Loucy (cell line): ENCODE results near the gene SAXO1.

Experiments used
- H2AFZ ChIP-seq: fragments of 200-600 bp; sonication (generic); 2 replicates; pipeline ENCODE4 v1.6.0; 2016; ENCODE audit warnings: antibody characterized with exemption, mild to moderate bottlenecking, low read length, moderate library complexity
- H3F3A ChIP-seq: fragments of 200-600 bp; 2 replicates; pipeline ENCODE4 v1.6.0; 2016; ENCODE audit warnings: antibody characterized with exemption, low read depth, mild to moderate bottlenecking
- H3K27me3 ChIP-seq: fragments of 200-600 bp; sonication (generic); 2 replicates; pipeline ENCODE4 v1.6.1; 2014; ENCODE audit warnings: low read length, mild to moderate bottlenecking; ENCODE audit not compliant: insufficient read depth, poor library complexity, severe bottlenecking
- H3K36me3 ChIP-seq: fragments of 200-600 bp; sonication (generic); 2 replicates; pipeline ENCODE4 v1.6.1; 2016; ENCODE audit warnings: low read length; ENCODE audit not compliant: insufficient read depth
- H3K4me1 ChIP-seq: fragments of 200-600 bp; sonication (generic); 2 replicates; pipeline ENCODE4 v1.5.1; 2014; ENCODE audit warnings: low read length, mild to moderate bottlenecking; ENCODE audit not compliant: insufficient read depth, poor library complexity, severe bottlenecking
- H3K4me2 ChIP-seq: fragments of 200-600 bp; sonication (generic); 2 replicates; pipeline ENCODE4 v1.6.0; 2014; ENCODE audit warnings: antibody characterized with exemption, low read length, low read depth, mild to moderate bottlenecking; ENCODE audit not compliant: poor library complexity, severe bottlenecking
- H3K4me3 ChIP-seq: fragments of 200-600 bp; sonication (generic); 2 replicates; pipeline ENCODE4 v1.5.1; 2014; ENCODE audit warnings: low read length, mild to moderate bottlenecking, mixed read lengths; ENCODE audit not compliant: poor library complexity, severe bottlenecking
- H3K79me2 ChIP-seq: fragments of 200-600 bp; sonication (generic); 2 replicates; pipeline ENCODE4 v1.6.1; 2014; ENCODE audit warnings: low read length; ENCODE audit not compliant: insufficient read depth
- H3K9ac ChIP-seq: fragments of 200-600 bp; sonication (generic); 2 replicates; pipeline ENCODE4 v1.6.0; 2014; ENCODE audit warnings: mild to moderate bottlenecking, low read depth, low read length, moderate library complexity; ENCODE audit not compliant: poor library complexity, severe bottlenecking
- H3K9me2 ChIP-seq: fragments of 200-600 bp; sonication (generic); replicated peaks from 2 replicates; pipeline ENCODE4 v1.6.1; 2016; ENCODE audit warnings: low read depth, low read length, mixed read lengths
- H3K9me3 ChIP-seq: fragments of 200-600 bp; sonication (generic); 2 replicates; pipeline ENCODE4 v1.6.1; 2014; ENCODE audit warnings: mild to moderate bottlenecking, antibody characterized with exemption, low read length, low read depth; ENCODE audit not compliant: insufficient read depth
- H4K20me1 ChIP-seq: fragments of 200-600 bp; sonication (generic); 2 replicates; pipeline ENCODE4 v1.6.0; 2014; ENCODE audit warnings: antibody characterized with exemption, low read length, mild to moderate bottlenecking; ENCODE audit not compliant: insufficient read depth, poor library complexity, severe bottlenecking
- CTCF ChIP-seq: fragments of 200-600 bp; sonication (generic); conservative IDR thresholded peaks from 2 replicates; pipeline ENCODE4 v1.5.1; 2014; ENCODE audit warnings: mild to moderate bottlenecking, antibody characterized with exemption, low read length
- EZH2phosphoT487 ChIP-seq: fragments of 200-600 bp; IDR thresholded peaks from 2 replicates; pipeline ENCODE4 v1.6.1; 2018; ENCODE audit warnings: antibody characterized with exemption, mild to moderate bottlenecking, moderate library complexity, borderline replicate concordance

Gene SAXO1

GRCh38 chr9:19000133-19000532 lies 32.9 kb downstream of the SAXO1 start:
- no peak for TF ChIP-seq EZH2phosphoT487
- TF ChIP-seq CTCF = no peak
- Histone ChIP-seq H3K4me3 (no peak overlapping the region), H3K27me3 (no peaks in the 10 kb centered on the region), H4K20me1 (no peaks in the 10 kb centered on the region), H2AFZ (no peak overlapping the region), H3K9ac (no peak overlapping the region), H3K36me3 (no peaks in the 10 kb centered on the region), H3K4me2 (no peak overlapping the region), H3K9me3 (no peaks in the 10 kb centered on the region), H3F3A (no peaks in the 10 kb centered on the region), H3K79me2 (no peaks in the 10 kb centered on the region), H3K4me1 (no peaks in the 10 kb centered on the region), H3K9me2 (no peaks in the 10 kb centered on the region)

- H3K4me2 ChIP-seq = no peak overlapping the region
- H4K20me1 ChIP-seq = no peaks in the 10 kb centered on the region
- no peak overlapping the region for H2AFZ ChIP-seq
- H3K4me1 ChIP-seq = no peaks in the 10 kb centered on the region
- H3K27me3 ChIP-seq = no peaks in the 10 kb centered on the region
- no peaks in the 10 kb centered on the region for H3K36me3 ChIP-seq
- no peaks in the 10 kb centered on the region for H3F3A ChIP-seq
- no peak overlapping the region for H3K4me3 ChIP-seq
- H3K9ac ChIP-seq = no peak overlapping the region
- no peaks in the 10 kb centered on the region for H3K9me2 ChIP-seq
- H3K79me2 ChIP-seq = no peaks in the 10 kb centered on the region
- TF ChIP-seq EZH2phosphoT487 = no peak
- no peak for TF ChIP-seq CTCF
- H3K9me3 ChIP-seq = no peaks in the 10 kb centered on the region
Observed at GRCh38 chr9:18999173-18999785, 33.7 kb downstream of the SAXO1 start.

GRCh38 chr9:18997151-18997550 lies 35.9 kb downstream of the SAXO1 start:
- Histone ChIP-seq H3K27me3 (no peaks in the 10 kb centered on the region), H3K4me3 (no peak overlapping the region), H3K9me3 (no peaks in the 10 kb centered on the region), H3K9me2 (no peaks in the 10 kb centered on the region), H4K20me1 (no peaks in the 10 kb centered on the region), H3K79me2 (no peaks in the 10 kb centered on the region), H3K36me3 (no peaks in the 10 kb centered on the region), H3F3A (no peaks in the 10 kb centered on the region), H3K9ac (no peak overlapping the region), H3K4me2 (no peak overlapping the region), H3K4me1 (no peaks in the 10 kb centered on the region), H2AFZ (no peak overlapping the region)
- no peak for TF ChIP-seq CTCF
- TF ChIP-seq EZH2phosphoT487 = no peak
